NCI-H2107 (cell line): ENCODE results near the gene DOK5.
"Not testable (repeated sequence)": the region's sequence is repeated elsewhere in the genome, so short reads cannot be mapped to it uniquely, and the experiment has no call there.

Source experiments
- DNase-seq: peaks from one replicate; lab custom pipeline; 2025; lab: John Stamatoyannopoulos, UW

Gene DOK5

GRCh38 chr20:54472607-54473006 is 2.8 kb upstream of the DOK5 start:
- DNase-seq = no peak

- no peak for DNase-seq
Observed at GRCh38 chr20:54473340-54473739, 2.1 kb upstream of the DOK5 start.

GRCh38 chr20:54474046-54474445 is 1.3 kb upstream of the DOK5 start:
- no peak for DNase-seq

GRCh38 chr20:54474866-54475265 is 527 bp upstream of the DOK5 start:
- no peak for DNase-seq

GRCh38 chr20:54476169-54477009 is 996 bp downstream of the DOK5 start:
- DNase-seq = no peak

GRCh38 chr20:54477191-54477955 is 2.0 kb downstream of the DOK5 start:
- no peak for DNase-seq

GRCh38 chr20:54479138-54479906 is 3.9 kb downstream of the DOK5 start:
- DNase-seq = no peak

- not testable (repeated sequence) for DNase-seq
Observed at GRCh38 chr20:54479937-54480336, 4.5 kb downstream of the DOK5 start.

- no peak for DNase-seq
Observed at GRCh38 chr20:54481442-54481841, 6.0 kb downstream of the DOK5 start.

- no peak for DNase-seq
Observed at GRCh38 chr20:54485631-54486030, 10.2 kb downstream of the DOK5 start.

- DNase-seq = no peak
Observed at GRCh38 chr20:54486585-54486984, 11.2 kb downstream of the DOK5 start.

GRCh38 chr20:54488442-54488841 is 13.0 kb downstream of the DOK5 start:
- DNase-seq = no peak

- no peak for DNase-seq
Observed at GRCh38 chr20:54491506-54491905, 16.1 kb downstream of the DOK5 start.

GRCh38 chr20:54494303-54495006 is 19.1 kb downstream of the DOK5 start:
- no peak for DNase-seq

GRCh38 chr20:54497931-54498718 is 22.7 kb downstream of the DOK5 start:
- DNase-seq = no peak

- no peak for DNase-seq
Observed at GRCh38 chr20:54499111-54499510, 23.7 kb downstream of the DOK5 start.

GRCh38 chr20:54502179-54502578 is 26.8 kb downstream of the DOK5 start:
- no peak for DNase-seq

- no peak for DNase-seq
Observed at GRCh38 chr20:54506643-54507042, 31.2 kb downstream of the DOK5 start.

GRCh38 chr20:54510541-54511129 is 35.2 kb downstream of the DOK5 start:
- no peak for DNase-seq

GRCh38 chr20:54512694-54513093 is 37.3 kb downstream of the DOK5 start:
- no peak for DNase-seq
